Choroid plexus epithelial cell (primary cell): ENCODE data around the gene KCNJ16.

ENCODE experiments used
- DNase-seq: peaks from one replicate; pipeline ENCODE4 v3.0.0-alpha.2; 2010; ENCODE audit warnings: low read depth
- H3K4me3 ChIP-seq: 2 replicates; pipeline ENCODE4 v1.5.1; 2011; ENCODE audit warnings: low read depth, mild to moderate bottlenecking, control low read depth, low read length, moderate library complexity
- CTCF ChIP-seq: conservative IDR thresholded peaks from 2 replicates; pipeline ENCODE4 v1.5.1; 2011; ENCODE audit warnings: low read depth, mild to moderate bottlenecking, control low read depth, inconsistent platforms, low read length, moderate library complexity

KCNJ16 gene

GRCh38 chr17:70074236-70074830, 692 bp upstream of the KCNJ16 start:
- TF ChIP-seq CTCF: no peak
- no peak overlapping the region for H3K4me3 ChIP-seq
- no peak for DNase-seq

- no peak overlapping the region for H3K4me3 ChIP-seq
- peak; percentile 83 for DNase-seq
- TF ChIP-seq CTCF: no peak
Measured at GRCh38 chr17:70076189-70076588, 1.2 kb downstream of the KCNJ16 start.

GRCh38 chr17:70076831-70077230, 1.8 kb downstream of the KCNJ16 start:
- H3K4me3 ChIP-seq: no peak overlapping the region
- TF ChIP-seq CTCF: no peak
- no peak for DNase-seq

GRCh38 chr17:70078549-70078948, 3.5 kb downstream of the KCNJ16 start:
- H3K4me3 ChIP-seq: no peak overlapping the region
- TF ChIP-seq CTCF: no peak
- DNase-seq: no peak

- no peak for TF ChIP-seq CTCF
- no peak overlapping the region for H3K4me3 ChIP-seq
- DNase-seq: no peak
Measured at GRCh38 chr17:70078994-70079531, 4.0 kb downstream of the KCNJ16 start.

- peak; percentile 87 for DNase-seq
- no peak for TF ChIP-seq CTCF
- H3K4me3 ChIP-seq: no peak overlapping the region
Measured at GRCh38 chr17:70080541-70081347, 5.7 kb downstream of the KCNJ16 start.
